T-helper 2 cell treated with Interferon-gamma antibody and Interleukin-4, amounts not matched to agents 100 ng/mL and 5 ng/mL, for 36 hours (primary cell): ENCODE measurements around the gene GAK. TPM values are rescaled to one million over a fixed set of nuclear protein-coding genes. Genes with fewer than 3 reads are reported as not detected.
"Not testable (repeated sequence)": the region's sequence is repeated elsewhere in the genome, so short reads cannot be mapped to it uniquely, and the experiment has no call there.

ENCODE experiments used
- intact Hi-C: fragments of 100-400 bp; cut with micrococcal nuclease; formaldehyde crosslinking; loops from one replicate; pipeline ENCODE4 v1.15.1; 2023
- total RNA-seq: library from RNA; stranded (reverse); gene quantifications from 2 replicates; pipeline ENCODE4 v1.2.3, GENCODE V29; 2022

The GAK gene
- total RNA-seq, 1 donor from 2014 or later: 144 TPM

DNA sequence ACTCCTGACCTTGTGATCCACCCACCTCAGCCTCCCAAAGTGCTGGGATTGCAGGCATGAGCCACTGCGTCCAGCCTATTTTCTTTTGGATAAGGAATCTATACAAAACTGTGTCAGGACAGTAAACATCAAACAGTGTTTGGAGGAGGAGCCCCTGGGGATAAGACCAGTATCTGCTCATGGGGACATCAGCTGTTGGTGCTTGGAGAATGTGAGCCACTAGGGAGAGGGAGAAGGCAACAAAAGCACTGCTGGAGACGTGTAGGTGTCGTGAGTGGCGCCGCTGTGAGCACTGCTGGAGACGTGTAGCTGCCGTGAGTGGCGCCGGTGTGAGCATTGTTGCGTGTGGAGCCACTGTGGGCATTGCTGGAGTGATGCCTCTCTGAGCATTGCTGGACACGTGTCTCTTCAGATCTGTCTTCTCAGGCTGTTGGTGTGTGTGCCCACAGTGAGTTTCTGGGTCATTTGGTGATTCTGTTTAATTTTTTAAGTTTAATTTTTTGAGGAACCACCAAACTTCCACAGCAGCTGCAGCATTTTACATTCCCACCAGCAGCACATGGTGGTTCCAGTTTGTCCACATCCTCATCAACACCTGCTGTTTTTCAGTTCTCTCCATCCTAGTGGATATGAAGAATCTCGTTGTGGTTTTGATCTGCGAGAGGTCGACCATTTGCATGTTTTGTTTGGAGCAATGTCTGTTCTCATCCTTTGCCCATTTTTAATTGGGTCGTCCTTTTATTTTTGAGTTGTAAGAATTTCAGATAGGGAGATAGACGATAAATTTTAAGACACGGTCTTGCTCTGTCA, 22.3 kb upstream of the GAK start:
- intact Hi-C loops: no loop called here

DNA sequence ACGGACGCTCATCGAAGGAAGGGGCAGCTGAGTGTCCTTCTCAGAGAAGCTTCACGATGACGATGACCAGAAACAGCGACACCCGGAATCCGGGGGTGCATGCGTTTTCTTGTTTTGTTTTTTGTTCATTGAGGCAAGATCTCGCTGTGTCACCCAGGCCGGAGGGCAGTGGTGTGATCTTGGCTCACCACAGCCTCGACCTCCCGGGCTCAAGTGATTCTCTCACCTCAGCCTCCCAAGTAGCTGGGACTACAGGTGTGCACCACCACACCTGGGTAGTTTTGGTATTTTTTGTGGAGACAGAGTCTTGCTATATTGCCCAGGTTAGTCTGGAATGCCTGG, 21.4 kb upstream of the GAK start:
- intact Hi-C loops: no loop called here

DNA sequence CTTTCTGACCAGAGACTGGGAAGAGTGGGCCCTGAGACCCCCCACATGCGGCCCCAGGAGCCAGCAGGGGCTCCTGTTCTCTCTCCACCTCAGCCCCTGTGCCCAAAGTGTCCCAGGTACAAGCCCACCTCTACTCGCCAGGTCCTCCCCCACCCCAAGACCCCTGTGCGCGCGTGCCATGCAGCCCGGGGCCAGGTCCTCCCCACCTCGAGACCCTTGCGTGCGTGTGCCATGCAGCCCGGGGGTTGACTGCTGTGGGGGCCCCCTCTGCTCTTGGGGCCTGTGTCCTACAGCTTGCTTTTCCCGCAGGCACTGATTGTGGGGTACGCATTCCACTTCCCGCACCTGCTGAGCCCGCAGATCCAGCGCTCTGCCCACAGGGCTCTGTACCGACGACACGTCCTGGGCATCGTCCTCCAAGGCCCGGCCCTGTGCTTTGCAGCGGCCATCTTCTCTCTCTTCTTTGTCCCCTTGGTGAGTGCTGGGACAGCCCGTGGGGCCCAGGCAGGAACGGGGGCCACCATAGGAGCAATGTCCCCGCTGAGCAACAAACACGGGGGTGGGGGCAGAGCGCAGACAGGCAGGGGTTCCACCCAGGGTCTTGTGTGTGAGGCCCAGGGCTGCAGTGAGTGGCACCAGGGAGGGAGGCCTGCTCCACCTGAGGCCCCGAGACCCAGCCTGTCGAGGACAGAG, 20.9 kb upstream of the GAK start:
- intact Hi-C loops: no loop called here

DNA sequence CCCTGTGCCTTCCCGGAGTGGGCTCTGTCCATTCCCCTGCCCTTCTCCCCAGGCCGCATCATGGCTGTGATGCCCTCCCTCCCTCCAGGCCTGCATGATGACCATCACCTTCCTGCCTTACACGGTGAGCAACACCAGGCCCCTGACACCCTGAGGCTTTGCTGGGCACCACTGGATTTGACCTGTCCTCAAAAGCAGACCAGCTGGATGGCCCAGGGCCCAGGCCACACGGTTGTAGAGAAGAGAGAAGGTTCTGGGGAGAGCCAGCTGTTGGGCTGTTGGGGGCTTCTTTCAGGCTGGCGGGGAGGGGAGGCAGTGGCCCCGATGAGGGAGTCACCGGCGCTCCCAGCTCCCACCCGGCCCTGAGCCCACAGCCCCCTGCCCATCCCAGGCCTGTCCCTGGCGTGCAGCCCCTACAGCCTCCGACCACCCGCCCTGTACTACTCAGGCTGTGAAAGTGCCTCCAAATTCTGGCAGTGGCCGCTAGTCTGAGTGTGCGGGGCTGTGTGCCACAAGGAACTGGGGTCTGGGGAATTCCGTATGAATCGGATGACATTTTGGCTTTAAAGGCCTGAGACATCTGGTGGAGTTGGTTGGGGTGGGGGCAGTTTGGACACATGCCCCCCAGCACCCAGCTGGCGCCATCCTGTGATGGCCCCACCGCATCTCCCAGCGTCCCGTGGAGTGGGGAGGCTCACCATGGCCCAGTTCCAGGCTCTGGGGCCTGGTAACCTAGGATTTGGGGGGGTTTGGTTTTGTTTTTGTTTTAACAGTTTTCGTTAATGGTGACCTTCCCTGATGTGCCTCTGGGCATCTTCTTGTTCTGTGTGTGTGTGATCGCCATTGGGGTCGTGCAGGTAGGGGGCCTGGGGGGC, 19.7 kb upstream of the GAK start:
- intact Hi-C loops: no loop called here

DNA sequence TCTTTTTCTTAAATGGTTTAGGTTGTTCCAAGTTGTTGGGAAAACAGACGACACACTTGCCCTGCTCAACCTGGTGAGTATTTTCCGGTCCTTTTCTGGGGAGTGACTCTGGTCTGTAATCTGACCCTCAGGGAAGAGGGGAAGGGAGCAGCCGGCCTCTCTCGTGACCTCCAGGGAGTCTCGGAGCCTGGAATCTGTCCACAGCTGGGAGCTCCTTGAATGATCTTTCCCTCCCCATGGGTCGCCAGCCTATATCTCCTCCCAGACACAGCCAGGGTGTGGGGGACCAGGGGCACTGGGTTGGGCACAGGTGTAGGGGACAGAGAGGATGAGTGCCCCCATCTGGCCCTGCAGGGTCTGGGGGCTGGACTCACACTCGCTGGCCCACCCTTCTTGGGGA, 19.1 kb upstream of the GAK start:
- intact Hi-C loops: no loop called here

DNA sequence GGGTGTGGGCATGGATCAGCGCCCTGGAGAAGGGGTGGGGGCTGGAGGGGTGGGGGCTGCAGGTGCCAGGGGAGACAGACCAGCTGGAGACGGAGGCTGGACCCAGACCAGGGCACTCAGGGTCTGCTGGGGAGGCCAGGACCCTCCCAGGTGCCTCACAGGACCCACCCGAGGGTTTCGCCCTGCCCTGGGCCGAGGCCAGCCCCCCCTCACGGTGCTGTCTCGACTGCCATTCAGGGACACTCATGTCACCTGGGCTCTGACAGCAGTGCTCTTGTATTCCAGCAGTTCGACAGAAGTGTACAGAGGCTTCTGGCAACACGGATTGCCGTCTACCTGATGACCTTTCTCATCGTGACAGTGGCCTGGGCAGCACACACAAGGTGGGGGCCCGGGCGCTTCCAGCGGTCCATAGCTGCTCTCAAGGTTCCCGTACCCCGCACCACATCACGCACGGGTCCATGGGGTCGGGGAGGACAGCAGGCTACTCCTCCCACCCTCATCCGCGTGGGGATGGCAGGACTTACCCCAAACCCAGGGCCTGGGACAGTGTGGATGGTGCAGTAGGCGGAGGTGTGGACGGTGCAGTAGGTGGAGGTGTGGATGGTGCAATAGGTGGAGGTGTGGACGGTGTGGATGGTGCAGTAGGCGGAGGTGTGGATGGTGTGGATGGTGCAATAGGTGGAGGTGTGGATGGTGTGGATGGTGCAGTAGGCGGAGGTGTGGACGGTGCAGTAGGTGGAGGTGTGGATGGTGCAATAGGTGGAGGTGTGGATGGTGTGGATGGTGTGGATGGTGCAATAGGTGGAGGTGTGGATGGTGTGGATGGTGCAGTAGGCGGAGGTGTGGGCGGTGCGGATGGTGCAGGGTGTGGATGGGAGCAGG, 18.3 kb upstream of the GAK start:
- intact Hi-C loops: no loop called here

DNA sequence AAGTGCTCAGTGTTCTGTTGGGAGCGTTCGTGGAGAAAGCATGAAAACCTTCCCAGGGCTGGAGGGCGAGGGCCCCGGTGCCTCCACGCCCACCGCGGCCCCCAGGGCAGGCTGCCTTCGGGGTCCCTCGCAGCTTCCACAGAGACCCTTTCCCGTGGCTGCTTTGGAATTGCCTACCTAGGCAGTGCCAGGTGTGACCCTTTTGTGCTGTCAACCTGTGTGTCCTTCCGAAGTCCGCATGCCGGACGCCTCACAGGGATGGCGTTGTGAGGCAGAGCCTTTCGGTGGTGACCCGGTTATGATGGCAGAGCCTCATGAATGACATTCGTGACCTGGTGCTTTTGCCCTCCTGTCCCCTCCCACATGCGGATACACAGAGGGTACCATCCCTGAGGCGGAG, 17.5 kb upstream of the GAK start:
- intact Hi-C loops: no loop called here

DNA sequence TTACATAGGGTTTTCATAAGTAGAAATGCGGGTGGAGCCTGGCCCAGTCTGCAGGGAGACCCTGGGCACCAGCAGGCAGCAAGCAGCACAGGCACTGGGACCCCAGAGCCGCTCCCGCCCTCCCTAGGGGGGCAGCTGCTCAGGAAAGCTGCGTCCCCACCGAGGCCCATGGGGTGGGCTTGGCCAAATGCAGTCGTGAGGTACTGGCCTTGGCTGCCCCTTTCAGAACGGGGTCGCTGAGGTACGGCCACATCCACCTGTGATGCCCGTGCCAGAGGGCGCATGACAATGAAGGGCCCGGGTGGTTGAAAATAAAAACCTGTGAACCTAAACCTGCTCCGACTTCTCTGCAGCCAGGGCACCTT, 16.8 kb upstream of the GAK start:
- intact Hi-C loops: no loop called here

DNA sequence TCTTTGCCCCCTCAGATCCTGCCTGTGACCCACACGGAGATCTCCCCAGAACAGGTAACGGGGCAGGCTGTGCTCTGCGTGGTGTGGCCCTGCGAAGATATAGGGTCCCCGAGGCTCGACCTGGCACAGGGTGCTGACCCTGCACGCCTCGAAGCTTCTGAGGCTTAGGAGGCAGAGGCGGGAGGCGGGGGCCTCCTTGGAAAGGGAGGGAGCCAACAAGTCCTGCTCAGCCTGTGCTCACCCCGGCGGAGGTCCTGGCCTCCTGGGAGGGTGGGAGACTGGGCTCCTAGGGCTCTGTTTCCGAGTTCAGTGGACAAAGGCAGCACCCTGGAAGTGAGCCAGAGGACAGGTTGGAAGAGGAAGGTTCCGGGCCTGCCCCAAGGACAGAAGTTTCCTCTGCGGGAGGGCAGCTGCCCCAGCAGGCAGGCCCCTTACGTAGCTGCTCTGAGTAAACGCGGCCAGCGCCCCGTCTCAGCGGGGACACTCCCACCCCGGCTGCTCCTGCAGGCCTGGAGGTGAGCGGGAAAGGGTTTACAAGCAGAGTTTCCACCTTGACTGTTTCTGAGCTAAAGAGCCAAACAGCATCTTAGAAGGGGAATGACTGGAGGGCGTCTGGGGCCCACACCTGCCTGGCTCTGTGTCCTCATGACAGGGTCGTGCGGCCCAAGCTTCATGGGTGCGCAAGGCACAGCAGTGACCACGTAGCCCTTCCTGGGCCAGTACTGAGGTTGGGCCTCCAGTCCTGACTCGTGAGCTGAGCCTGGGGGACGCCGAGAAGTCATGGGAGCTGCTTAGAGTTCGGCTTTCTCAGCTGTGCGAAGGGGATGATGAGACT, 16.2 kb upstream of the GAK start:
- intact Hi-C loops: no loop called here

DNA sequence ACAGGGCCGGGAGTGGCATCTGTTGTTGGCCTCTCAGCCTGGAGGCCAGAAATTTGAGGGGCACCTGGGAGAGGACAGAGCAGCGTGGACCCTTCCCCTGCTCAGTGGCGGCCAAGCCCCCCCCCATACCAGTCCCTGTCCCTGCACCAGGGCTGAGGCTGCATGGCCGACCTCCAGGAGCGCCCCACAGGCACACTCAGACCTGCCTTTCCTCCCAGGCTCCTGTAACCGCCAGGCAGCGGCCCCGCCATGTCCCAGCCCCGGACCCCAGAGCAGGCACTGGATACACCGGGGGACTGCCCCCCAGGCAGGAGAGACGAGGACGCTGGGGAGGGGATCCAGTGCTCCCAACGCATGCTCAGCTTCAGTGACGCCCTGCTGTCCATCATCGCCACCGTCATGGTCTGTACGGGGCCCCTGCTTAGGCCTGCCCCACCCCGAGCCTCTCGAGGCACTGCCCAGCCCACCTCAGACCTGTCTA, 15.4 kb upstream of the GAK start:
- intact Hi-C loops: no loop called here

DNA sequence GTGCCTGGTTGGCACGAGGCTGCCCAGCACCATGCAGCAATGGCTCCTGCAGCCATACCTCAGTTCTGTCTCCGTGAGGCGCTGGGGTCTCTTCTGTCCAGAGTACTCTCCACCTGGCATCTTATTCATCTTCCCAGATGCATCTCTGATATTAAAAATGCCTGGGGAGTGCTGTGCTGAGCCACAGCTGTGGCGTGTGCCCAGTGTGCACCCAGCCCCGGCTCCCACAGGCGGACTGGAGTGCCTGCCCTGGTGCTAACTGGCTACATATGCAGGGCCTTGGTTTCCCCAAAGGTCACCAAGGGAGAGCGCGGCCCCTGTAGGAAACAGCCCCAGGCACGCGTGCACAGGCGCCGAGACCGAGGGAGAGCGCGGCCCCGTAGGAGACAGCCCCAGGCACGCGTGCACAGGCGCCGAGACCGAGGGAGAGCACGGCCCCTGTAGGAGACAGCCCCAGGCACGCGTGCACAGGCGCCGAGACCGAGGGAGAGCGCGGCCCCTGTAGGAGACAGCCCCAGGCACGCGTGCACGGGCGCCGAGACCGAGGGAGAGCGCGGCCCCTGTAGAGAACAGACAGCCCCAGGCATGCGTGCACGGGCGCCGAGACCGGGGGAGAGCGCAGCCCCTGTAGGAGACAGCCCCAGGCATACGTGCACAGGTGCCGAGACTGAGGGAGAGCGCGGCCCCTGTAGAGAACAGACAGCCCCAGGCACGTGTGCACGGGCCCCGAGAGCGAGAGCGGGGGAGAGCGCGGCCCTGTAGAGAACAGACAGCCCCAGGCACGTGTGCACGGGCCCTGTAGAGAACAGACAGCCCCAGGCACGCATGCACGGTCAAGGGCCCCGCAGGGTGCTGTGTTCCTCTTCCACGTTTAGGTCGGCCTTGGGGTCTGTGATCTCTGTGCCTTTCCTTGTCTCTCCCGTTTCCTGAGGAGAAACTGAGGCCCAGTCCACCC, 14.7 kb upstream of the GAK start:
- intact Hi-C loops: no loop called here

DNA sequence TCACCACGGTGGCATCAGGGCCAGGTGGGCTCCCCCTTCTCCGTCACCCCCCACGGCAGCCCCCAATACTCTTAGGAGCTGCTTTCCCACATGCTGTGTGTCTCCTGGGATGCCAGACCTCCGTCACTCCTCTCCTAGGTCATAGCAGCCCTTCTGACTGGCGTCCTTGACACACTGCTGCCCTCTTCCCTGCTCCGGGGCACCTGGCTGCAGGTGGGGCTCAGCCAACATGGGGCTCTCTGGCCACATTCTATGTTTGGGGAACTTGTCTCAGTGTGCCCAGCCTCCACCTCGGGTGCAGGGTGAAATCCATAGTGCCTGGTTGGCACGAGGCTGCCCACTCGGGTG, 14.0 kb upstream of the GAK start:
- intact Hi-C loops: no loop called here

DNA sequence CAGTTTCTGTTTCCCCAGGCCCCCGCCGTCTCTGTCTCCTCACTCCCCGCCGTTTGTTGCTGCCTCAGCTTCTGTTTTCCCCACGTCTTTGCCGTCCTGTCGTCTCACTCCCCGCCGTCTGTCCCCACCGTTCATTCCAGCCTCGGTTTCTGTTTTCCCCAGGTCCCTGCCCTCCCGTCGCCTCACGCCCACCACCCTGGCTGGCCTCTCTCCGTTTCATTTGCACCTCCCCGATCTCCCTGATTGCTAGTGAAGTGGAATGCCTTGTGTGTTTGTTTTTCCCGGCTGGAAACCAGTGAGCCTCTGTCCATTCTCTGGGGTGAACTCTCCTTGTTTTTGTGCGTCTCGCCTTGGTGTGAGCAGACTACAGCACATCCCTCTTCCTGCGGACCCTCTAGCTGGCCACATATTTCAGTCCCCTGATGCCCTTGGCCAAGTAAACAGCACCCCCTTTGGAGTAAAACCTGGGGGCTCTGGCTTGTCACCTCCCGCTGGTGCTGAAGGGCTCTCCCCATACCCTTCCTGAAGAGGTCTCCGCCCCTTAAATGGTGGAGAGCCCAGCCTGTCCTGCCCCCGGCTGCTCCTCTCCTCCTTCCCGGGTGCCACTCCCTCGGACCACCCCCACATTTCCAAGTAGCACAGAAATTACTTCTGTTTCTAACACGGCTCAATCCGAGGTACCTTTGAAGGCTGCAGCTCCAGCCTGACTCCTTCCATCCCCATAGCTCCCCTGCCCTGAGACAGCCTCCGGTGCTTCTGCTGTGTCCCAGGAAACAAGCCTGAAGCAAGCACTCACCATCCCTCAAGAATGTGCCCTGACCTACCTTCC, 13.4 kb upstream of the GAK start:
- intact Hi-C loops: no loop called here

DNA sequence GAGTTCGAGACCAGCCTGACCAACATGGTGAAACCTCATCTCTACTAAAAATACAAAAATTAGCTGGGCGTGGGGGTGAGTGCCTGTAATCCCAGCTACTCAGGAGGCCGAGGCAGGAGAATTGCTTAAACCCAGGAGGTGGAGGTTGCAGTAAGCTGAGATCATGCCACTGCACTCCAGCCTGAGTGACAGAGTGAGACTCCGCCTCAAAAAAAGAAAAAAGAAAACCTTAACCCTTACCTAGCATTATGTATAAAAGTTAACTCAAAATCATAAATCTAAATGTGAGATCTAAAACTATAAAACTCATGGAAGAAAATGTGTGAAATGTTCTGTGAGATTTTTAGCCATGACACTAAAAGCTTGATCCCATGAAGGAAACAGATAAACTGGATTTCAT, 7.4 kb upstream of the GAK start:
- intact Hi-C loops: not testable (repeated sequence)

DNA sequence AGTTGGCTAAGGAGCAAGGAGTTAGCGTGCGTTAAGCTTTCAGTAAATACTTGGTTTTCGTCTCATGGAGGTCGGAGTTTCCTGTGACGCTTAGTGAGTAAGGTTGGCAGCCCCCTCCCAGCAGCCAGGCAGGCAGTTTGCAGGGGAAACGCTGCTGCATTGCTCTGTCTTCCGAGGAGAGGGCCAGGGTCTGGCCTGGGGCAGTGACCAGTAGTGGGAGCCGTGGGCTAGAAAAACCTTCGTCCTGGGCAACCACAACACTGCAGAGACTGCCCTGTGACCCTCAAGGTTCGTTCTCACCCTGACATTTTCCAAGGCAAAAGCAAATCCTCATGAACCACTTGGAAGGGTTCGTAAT, 576 bp upstream of the GAK start:
- intact Hi-C loops: loop anchor here (1.0 to 5.0 kb wide), 8 partner anchors 41 to 415 kb away; partner anchors contain the start of genes DGKQ, FGFRL1, MAEA and PCGF3

DNA sequence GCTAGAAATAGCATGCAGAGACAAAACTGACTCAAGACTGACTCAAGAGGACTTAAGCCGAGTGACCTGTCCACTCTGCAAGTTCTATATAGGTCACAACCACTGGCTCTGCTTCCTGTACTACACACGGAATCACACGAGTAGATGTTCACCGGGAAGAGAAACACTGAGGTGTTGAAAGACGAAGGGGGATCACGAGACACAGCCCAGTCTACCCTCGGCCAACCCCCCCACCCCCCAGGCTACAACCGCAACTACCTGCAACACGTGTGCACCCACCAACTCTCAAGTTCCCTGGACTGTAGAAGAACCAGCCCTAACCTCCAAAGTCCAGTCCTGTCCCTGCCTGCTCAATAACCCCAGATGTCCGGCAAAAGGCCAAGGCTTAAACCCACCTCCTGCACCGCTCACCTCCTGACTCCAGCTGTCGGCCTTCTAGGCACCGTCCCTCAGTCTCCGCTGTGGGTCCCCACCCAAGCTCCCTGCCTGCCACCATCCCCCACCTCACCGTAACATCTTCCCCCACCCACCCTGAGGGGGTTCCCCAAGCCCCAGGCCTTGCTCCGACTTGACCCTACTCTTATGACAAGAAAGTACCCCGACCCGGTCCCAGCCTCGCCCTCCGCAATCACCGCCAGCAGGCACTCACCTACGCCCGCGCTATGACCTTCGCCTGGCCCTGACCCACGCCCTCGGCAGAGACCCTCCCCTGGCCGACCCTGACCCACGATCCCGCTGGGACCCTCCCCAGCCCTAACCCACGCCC, 739 bp downstream of the GAK start:
- intact Hi-C loops: loop anchor here (5.0 kb wide), 5 partner anchors 81 to 416 kb away; partner anchors contain the start of genes FGFRL1, MAEA, PCGF3 and UVSSA

DNA sequence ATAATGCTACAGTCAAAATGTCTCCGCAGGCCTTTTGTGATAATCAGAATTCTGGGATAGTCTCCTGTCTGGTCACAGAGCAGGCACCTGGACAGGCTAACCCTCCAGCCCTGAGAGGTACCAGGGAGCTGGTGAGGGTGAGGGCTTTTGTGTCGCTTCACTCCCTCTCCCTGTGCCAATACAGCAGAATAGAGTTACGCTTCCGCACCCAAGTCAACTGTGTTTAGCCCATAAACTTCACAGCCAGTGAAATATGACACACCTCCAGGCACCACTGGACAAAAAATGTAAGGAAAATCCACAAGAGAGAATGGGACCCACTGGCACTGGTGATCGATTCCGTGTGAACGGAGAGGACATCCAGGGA, 1.3 kb downstream of the GAK start:
- intact Hi-C loops: loop anchor here (1.0 to 5.0 kb wide), 6 partner anchors 56 to 416 kb away; partner anchors contain the start of genes FGFRL1, IDUA, MAEA and PCGF3
